Small intestine (tissue), 4 donors: ENCODE results near the gene TENT4A. TPM values are rescaled to one million over a fixed set of nuclear protein-coding genes. Genes with fewer than 3 reads are reported as not detected.

Experiments used
- polyA plus RNA-seq, 4 donors: library from polyadenylated mRNA; stranded (reverse) in 3 of 4; unstranded in 1 of 4; fragments of 200-250 nt in 3 of 4; fragments of 120-200 nt in 1 of 4; gene quantifications; one replicate each; pipeline versions ENCODE4 v1.2.1 to v1.2.3, GENCODE V29; 2013
- donor health status: healthy with polysubstance abuse.
- donor health status: Bipolar disorder and iron deficiency.
- donor health status: healthy.

The TENT4A gene
- polyA plus RNA-seq, 4 donors: 8.6 to 19.0 (median 11.2) TPM

Other genes starting within 250 kb of the TENT4A start
- 10 to 100 TPM; 36.5 to 74.8 (median 43.8) TPM for gene NSUN2, start 80.4 kb upstream of the TENT4A start, polyA plus RNA-seq
- 10 to 100 TPM in 2 of 4 donors, 1 to 10 TPM in 2; 7.5 to 16.6 (median 11.9) TPM for gene SRD5A1, start 80.0 kb upstream of the TENT4A start, polyA plus RNA-seq